Right lobe of liver (tissue), 6 donors: ENCODE data around the gene PFN1. TPM values are rescaled to one million over a fixed set of nuclear protein-coding genes. Genes with fewer than 3 reads are reported as not detected.
"Not testable (repeated sequence)": the region's sequence is repeated elsewhere in the genome, so short reads cannot be mapped to it uniquely, and the experiment has no call there.

Source experiments
- ATAC-seq, 4 donors: fragments of 200-7000 bp; cut with Tn5 transposase; one replicate each; pipeline ENCODE4 v1.9.1; 2020; ENCODE audit warnings: mild to moderate bottlenecking in 4 of 4, moderate library complexity in 4 of 4
- DNase-seq, 3 donors: peaks; one replicate each; pipeline ENCODE4 v3.0.0-alpha.2; 2020
- H3K27ac ChIP-seq, 3 donors: fragments of 200-600 bp; one replicate each; pipeline ENCODE4 v1.8.0; 2022
- H3K27me3 ChIP-seq, 2 donors: fragments of 200-600 bp; one replicate each; pipeline ENCODE4 v1.8.0; 2022
- H3K36me3 ChIP-seq, 4 donors: fragments of 200-600 bp; sonication (generic) in 1 of 4; one replicate each; pipeline versions ENCODE4 v1.5.1 to v1.8.0; 2017 to 2022; ENCODE audit warnings: control low read depth in 1 of 4
- H3K4me1 ChIP-seq, 4 donors: fragments of 200-600 bp; sonication (generic) in 1 of 4; one replicate each; pipeline versions ENCODE4 v1.5.1 to v1.8.0; 2017 to 2022; ENCODE audit warnings: control low read depth in 1 of 4
- H3K4me3 ChIP-seq, 3 donors: fragments of 200-600 bp; one replicate each; pipeline ENCODE4 v1.8.0; 2022
- H3K9me3 ChIP-seq, 4 donors: fragments of 200-600 bp; sonication (generic) in 1 of 4; one replicate each; pipeline versions ENCODE4 v1.5.1 to v1.8.0; 2017 to 2022; ENCODE audit warnings: control low read depth in 1 of 4
- CTCF ChIP-seq, 4 donors: fragments of 200-600 bp in 3 of 4; fragments of 450-650 bp in 1 of 4; IDR thresholded peaks; one replicate each; pipeline versions ENCODE4 v1.5.1 to v1.8.0; 2016 to 2022; ENCODE audit warnings: antibody characterized with exemption in 4 of 4, mild to moderate bottlenecking in 2 of 4
- POLR2A ChIP-seq: fragments of 450-650 bp; IDR thresholded peaks from one replicate; pipeline ENCODE4 v1.6.1; 2017; ENCODE audit warnings: antibody characterized with exemption, mild to moderate bottlenecking
- WGBS: methylation state at CpG from one replicate; pipeline ENCODE4 v1.1.6; 2018; ENCODE audit warnings: low coverage, low lambda C conversion rate; ENCODE audit not compliant: insufficient coverage; ENCODE audit errors: missing lambda C conversion rate; 5-methylcytosine and 5-hydroxymethylcytosine counted together
- intact Hi-C, 2 donors: fragments of 100-400 bp; cut with DNase I; formaldehyde crosslinking; loops; one replicate each; pipeline versions ENCODE4 v1.11.2 to v1.14.1; 2022
- total RNA-seq, 6 experiments: library from RNA; depleted of rRNA in 2 of 6; stranded (reverse); fragments of >200 nt in 2 of 6; fragmentation: NEBNext Ultra II Directional in 3 of 6; extraction: Animal tissue kit (Norgen Biotek cat#: 25700) in 3 of 6; gene quantifications; one replicate each; pipeline versions ENCODE4 v1.1.0 to v1.2.4, GENCODE V29; 2016 to 2023
- donor health status: DM: no; HTN: yes; CAD: no.
- donor health status: DM: no; HTN: no; CAD: no.
- donor health status: DM: no; HTN: no; CAD: no.
- donor health status: DM: no; HTN: yes; CAD: no.
- donor health status: DM: no; HTN: yes; CAD: no.

The PFN1 gene
- total RNA-seq, 6 experiments from 2014 or later: 221 to 1,037 (median 292) TPM

GRCh38 chr17:4921320-4921719 lies 27.0 kb downstream of the PFN1 start:
- H3K27me3 ChIP-seq: no peaks in the 10 kb centered on the region
- WGBS: 76% methylated on average over 4 of the region's 4 CpGs
- intact Hi-C loops: no loop called here
- DNase-seq (no peak), ATAC-seq (no peak)
- peak overlapping the region in 1 of 3 donors; percentile 7 for H3K4me3 ChIP-seq
- peak overlapping the region; percentile 45 to 80 (median 78) for H3K27ac ChIP-seq
- no peaks in the 10 kb centered on the region for H3K36me3 ChIP-seq
- H3K9me3 ChIP-seq: no peaks in the 10 kb centered on the region
- H3K4me1 ChIP-seq: peaks cover 0 to 27% (median 3%) of the 10 kb centered on the region in 4 donors
- no peak for TF ChIP-seq CTCF (IDR thresholded peaks at IDR 0.05)
- TF ChIP-seq POLR2A: no peak

- Histone ChIP-seq H3K4me3 (peak overlapping the region in 1 of 3 donors; percentile 7), H3K4me1 (peaks cover 0 to 27% (median 3%) of the 10 kb centered on the region in 4 donors), H3K36me3 (no peaks in the 10 kb centered on the region), H3K27ac (peak overlapping the region; percentile 45 to 80 (median 78)), H3K27me3 (no peaks in the 10 kb centered on the region), H3K9me3 (no peaks in the 10 kb centered on the region)
- DNase-seq (peak; percentile 75 to 86 (median 83)), ATAC-seq (peak; percentile 91 to 95 (median 93))
- TF ChIP-seq POLR2A (peak; percentile 45), CTCF (IDR thresholded peaks at IDR 0.05) (no peak)
- 11% methylated on average over 10 of the region's 10 CpGs for WGBS
- intact Hi-C loops: no loop called here
Observed at GRCh38 chr17:4920351-4921048, 27.8 kb downstream of the PFN1 start.

GRCh38 chr17:4919511-4920047 lies 28.8 kb downstream of the PFN1 start:
- H3K27ac ChIP-seq: peak overlapping the region; percentile 45 to 80 (median 78)
- H3K4me3 ChIP-seq: no peak overlapping the region
- no peaks in the 10 kb centered on the region for H3K27me3 ChIP-seq
- no peak for TF ChIP-seq CTCF (IDR thresholded peaks at IDR 0.05)
- H3K4me1 ChIP-seq: peaks cover 0 to 30% (median 4%) of the 10 kb centered on the region in 4 donors
- H3K9me3 ChIP-seq: no peaks in the 10 kb centered on the region
- ATAC-seq (peak; percentile 15 to 36 (median 26)), DNase-seq (no peak)
- no peaks in the 10 kb centered on the region for H3K36me3 ChIP-seq
- 57% methylated on average over 8 of the region's 8 CpGs for WGBS
- intact Hi-C loops: loop anchor here in 1 of 2 donors (10.0 kb wide), 1 partner anchor 55 kb away; no protein-coding TSS in a partner anchor

- H3K36me3 ChIP-seq, H3K27me3 ChIP-seq, DNase-seq, ATAC-seq, H3K4me3 ChIP-seq, H3K9me3 ChIP-seq: not testable (repeated sequence)
- 74% methylated on average over 4 of the region's 4 CpGs for WGBS
- peak overlapping the region in 2 of 3 donors; percentile 17 to 37 for H3K27ac ChIP-seq
- H3K4me1 ChIP-seq: peaks cover 0 to 18% (median 8%) of the 10 kb centered on the region in 4 donors
- intact Hi-C loops: loop anchor here in 1 of 2 donors (10.0 kb wide), 1 partner anchor 60 kb away; no protein-coding TSS in a partner anchor
Observed at GRCh38 chr17:4914551-4914950, 33.8 kb downstream of the PFN1 start.

- WGBS: 25% methylated on average over 1 of the region's 1 CpG
- no peaks in the 10 kb centered on the region for H3K9me3 ChIP-seq
- DNase-seq: peak in 1 of 3 donors; percentile 62
- H3K4me1 ChIP-seq: peaks cover 0 to 20% (median 9%) of the 10 kb centered on the region in 4 donors
- no peak overlapping the region for H3K4me3 ChIP-seq
- intact Hi-C loops: loop anchor here in 1 of 2 donors (10.0 kb wide), 1 partner anchor 61 kb away; no protein-coding TSS in a partner anchor
- peak; percentile 50 to 64 (median 62) for ATAC-seq
- peak in 1 of 4 donors; percentile 5 for TF ChIP-seq CTCF (IDR thresholded peaks at IDR 0.05)
- TF ChIP-seq POLR2A: no peak
- H3K36me3 ChIP-seq: no peaks in the 10 kb centered on the region
- no peaks in the 10 kb centered on the region for H3K27me3 ChIP-seq
- H3K27ac ChIP-seq: peak overlapping the region in 2 of 3 donors; percentile 17 to 37
Observed at GRCh38 chr17:4913994-4914393, 34.3 kb downstream of the PFN1 start.
